Neural progenitor cell (in vitro differentiated cells): ENCODE measurements around the gene MAGI1. TPM values are rescaled to one million over a fixed set of nuclear protein-coding genes. Genes with fewer than 3 reads are reported as not detected.
A peak's percentile ranks its signal among the peaks of the same experiment; 100 is the strongest.

Experiments
- DNase-seq: peaks from one replicate; pipeline ENCODE4 v3.0.0-alpha.2; 2016; ENCODE audit warnings: low spot score
- H2AFZ ChIP-seq: fragments of 200-600 bp; sonication (generic); replicated peaks from 2 replicates; pipeline ENCODE4 v1.6.1; 2016; ENCODE audit warnings: antibody characterized with exemption
- H3F3A ChIP-seq: fragments of 200-600 bp; sonication (generic); 2 replicates; pipeline ENCODE4 v1.6.1; 2016; ENCODE audit warnings: antibody characterized with exemption, low read depth
- H3K27ac ChIP-seq: fragments of 200-600 bp; sonication (generic); 2 replicates; pipeline ENCODE4 v1.5.1; 2016; ENCODE audit warnings: mild to moderate bottlenecking
- H3K27me3 ChIP-seq: fragments of 200-600 bp; sonication (generic); 2 replicates; pipeline ENCODE4 v1.6.1; 2016; ENCODE audit warnings: mild to moderate bottlenecking, moderate library complexity
- H3K36me3 ChIP-seq: fragments of 200-600 bp; sonication (generic); 2 replicates; pipeline ENCODE4 v1.5.1; 2016
- H3K4me1 ChIP-seq: fragments of 200-600 bp; sonication (generic); 2 replicates; pipeline ENCODE4 v1.6.1; 2016; ENCODE audit warnings: mixed run types
- H3K4me2 ChIP-seq: fragments of 200-600 bp; sonication (generic); 2 replicates; pipeline ENCODE4 v1.6.1; 2016
- H3K4me3 ChIP-seq: fragments of 200-600 bp; sonication (generic); 2 replicates; pipeline ENCODE4 v1.5.1; 2016
- H3K79me2 ChIP-seq: fragments of 200-600 bp; sonication (generic); 2 replicates; pipeline ENCODE4 v1.6.1; 2016; ENCODE audit warnings: low read depth
- H3K9ac ChIP-seq: fragments of 200-600 bp; sonication (generic); 2 replicates; pipeline ENCODE4 v1.6.1; 2016
- H3K9me3 ChIP-seq: fragments of 200-600 bp; sonication (generic); 2 replicates; pipeline ENCODE4 v1.5.1; 2016; ENCODE audit warnings: low read depth
- H4K20me1 ChIP-seq: fragments of 200-600 bp; sonication (generic); 2 replicates; pipeline ENCODE4 v1.6.1; 2016; ENCODE audit warnings: low read depth
- H3K27ac Mint-ChIP-seq: 3 replicates; pipeline ENCODE4 v1.8.0; 2021; ENCODE audit warnings: mixed read lengths
- H3K27me3 Mint-ChIP-seq: 2 replicates; pipeline ENCODE4 v1.8.0; 2022; ENCODE audit warnings: low read depth, mild to moderate bottlenecking, inconsistent platforms, moderate library complexity, mixed read lengths; ENCODE audit not compliant: insufficient read depth
- H3K36me3 Mint-ChIP-seq: 3 replicates; pipeline ENCODE4 v1.8.0; 2021; ENCODE audit warnings: mixed read lengths
- H3K4me1 Mint-ChIP-seq: 3 replicates; pipeline ENCODE4 v1.8.0; 2021; ENCODE audit warnings: mixed read lengths
- H3K4me3 Mint-ChIP-seq: 3 replicates; pipeline ENCODE4 v1.8.0; 2021; ENCODE audit warnings: mild to moderate bottlenecking, moderate library complexity, mixed read lengths
- H3K9me3 Mint-ChIP-seq: 3 replicates; pipeline ENCODE4 v1.8.0; 2020; ENCODE audit warnings: mixed read lengths
- EZH2 ChIP-seq: fragments of 200-600 bp; sonication (generic); IDR thresholded peaks from 2 replicates; pipeline ENCODE4 v1.6.1; 2017; ENCODE audit warnings: antibody characterized with exemption, mild to moderate bottlenecking, moderate library complexity
- EZH2phosphoT487 ChIP-seq: fragments of 200-600 bp; sonication (generic); IDR thresholded peaks from 2 replicates; pipeline ENCODE4 v1.6.1; 2017; ENCODE audit warnings: antibody characterized with exemption
- total RNA-seq: library from RNA; depleted of rRNA; stranded (reverse); fragments of >200 nt; gene quantifications from 2 replicates; pipeline ENCODE4 v1.2.3, GENCODE V29; 2015; ENCODE audit warnings: low replicate concordance
- TF ChIP-seq, protein P1 (sequence below): fragments of 200-600 bp; sonication (generic); IDR thresholded peaks from 2 replicates; pipeline ENCODE4 v1.5.1; 2017; ENCODE audit warnings: antibody characterized with exemption, mild to moderate bottlenecking

MAGI1 gene
- total RNA-seq, 1 donor from 2014 or later: 40.6 TPM

DNA sequence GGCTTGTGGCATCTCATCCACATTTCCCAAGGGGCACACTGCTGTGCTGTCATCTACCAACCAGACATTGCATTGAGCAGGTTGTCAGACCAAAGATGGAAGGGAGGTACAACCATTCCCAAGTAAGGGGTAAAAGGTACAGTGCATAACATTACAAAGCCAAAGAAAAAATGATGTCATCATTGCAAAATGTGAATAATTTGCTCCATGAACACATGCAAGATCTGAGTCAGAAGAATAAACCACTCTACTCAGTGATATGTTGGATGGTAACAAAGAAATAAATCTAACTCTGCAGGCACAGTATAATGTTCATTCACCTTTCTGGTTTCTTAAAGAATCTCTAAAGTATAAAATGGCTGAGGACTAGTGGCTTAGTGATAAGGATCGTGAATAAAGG, 202.7 kb downstream of the MAGI1 start:
- H3K27ac ChIP-seq: no peak overlapping the region
- no peaks in the 10 kb centered on the region for H3K27me3 Mint-ChIP-seq
- no peak overlapping the region for H3K4me3 Mint-ChIP-seq
- H3K9me3 ChIP-seq: no peaks in the 10 kb centered on the region
- TF ChIP-seq, protein P1, sequence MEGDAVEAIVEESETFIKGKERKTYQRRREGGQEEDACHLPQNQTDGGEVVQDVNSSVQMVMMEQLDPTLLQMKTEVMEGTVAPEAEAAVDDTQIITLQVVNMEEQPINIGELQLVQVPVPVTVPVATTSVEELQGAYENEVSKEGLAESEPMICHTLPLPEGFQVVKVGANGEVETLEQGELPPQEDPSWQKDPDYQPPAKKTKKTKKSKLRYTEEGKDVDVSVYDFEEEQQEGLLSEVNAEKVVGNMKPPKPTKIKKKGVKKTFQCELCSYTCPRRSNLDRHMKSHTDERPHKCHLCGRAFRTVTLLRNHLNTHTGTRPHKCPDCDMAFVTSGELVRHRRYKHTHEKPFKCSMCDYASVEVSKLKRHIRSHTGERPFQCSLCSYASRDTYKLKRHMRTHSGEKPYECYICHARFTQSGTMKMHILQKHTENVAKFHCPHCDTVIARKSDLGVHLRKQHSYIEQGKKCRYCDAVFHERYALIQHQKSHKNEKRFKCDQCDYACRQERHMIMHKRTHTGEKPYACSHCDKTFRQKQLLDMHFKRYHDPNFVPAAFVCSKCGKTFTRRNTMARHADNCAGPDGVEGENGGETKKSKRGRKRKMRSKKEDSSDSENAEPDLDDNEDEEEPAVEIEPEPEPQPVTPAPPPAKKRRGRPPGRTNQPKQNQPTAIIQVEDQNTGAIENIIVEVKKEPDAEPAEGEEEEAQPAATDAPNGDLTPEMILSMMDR: no peak
- TF ChIP-seq EZH2phosphoT487: no peak
- TF ChIP-seq EZH2: no peak
- peaks cover 18% of the 10 kb centered on the region for H3K4me1 Mint-ChIP-seq
- no peak overlapping the region for H3K4me3 ChIP-seq
- H3K79me2 ChIP-seq: peaks cover 4% of the 10 kb centered on the region
- no peaks in the 10 kb centered on the region for H4K20me1 ChIP-seq
- peaks cover 2% of the 10 kb centered on the region for H3K36me3 Mint-ChIP-seq
- H3K9me3 Mint-ChIP-seq: no peaks in the 10 kb centered on the region
- H3K4me1 ChIP-seq: peaks cover 22% of the 10 kb centered on the region
- DNase-seq: no peak
- no peak overlapping the region for H3K27ac Mint-ChIP-seq
- H3K9ac ChIP-seq: no peak overlapping the region
- no peaks in the 10 kb centered on the region for H3F3A ChIP-seq
- H3K36me3 ChIP-seq: no peaks in the 10 kb centered on the region
- H2AFZ ChIP-seq: no peak overlapping the region
- H3K27me3 ChIP-seq: no peaks in the 10 kb centered on the region
- H3K4me2 ChIP-seq: no peak overlapping the region

DNA sequence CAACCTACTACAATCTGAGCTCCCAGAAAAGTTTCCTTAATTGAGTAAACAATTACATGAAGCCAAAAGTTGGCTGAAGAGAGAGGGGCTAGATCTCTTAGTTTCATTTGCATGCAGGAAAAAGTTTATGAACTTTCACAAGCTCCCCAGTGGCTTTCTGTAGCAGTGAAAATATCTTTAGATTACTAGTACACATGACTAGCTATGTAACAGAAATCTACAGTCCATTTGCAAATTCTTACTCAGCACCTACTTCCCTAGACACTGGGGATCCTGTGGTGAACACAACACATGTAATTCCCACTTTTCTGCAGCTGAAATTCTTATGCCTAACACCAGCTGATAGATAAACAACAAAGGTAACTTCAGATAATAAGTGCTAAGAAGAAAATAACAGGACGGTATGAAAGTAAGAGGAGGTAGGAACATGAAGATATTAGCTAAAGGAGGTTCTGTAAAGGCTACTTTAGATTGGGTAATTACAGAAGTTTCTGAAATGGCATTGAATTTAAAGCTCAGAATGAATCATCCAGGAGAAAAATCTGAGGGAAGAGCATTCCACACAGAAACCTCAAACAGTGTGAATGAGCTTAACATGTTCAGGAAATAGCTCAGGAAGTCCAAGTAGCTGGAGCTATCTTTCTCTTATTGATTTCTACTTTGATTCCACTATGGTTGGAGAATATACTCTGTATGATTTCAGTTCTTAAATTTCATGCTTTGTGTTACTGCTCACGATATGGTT, 204.8 kb downstream of the MAGI1 start:
- Histone ChIP-seq H3K36me3 (no peaks in the 10 kb centered on the region), H3K9ac (no peak overlapping the region), H3K9me3 (no peaks in the 10 kb centered on the region), H4K20me1 (no peaks in the 10 kb centered on the region), H3K27me3 (no peaks in the 10 kb centered on the region), H3K4me2 (no peak overlapping the region), H3F3A (no peaks in the 10 kb centered on the region), H3K4me3 (no peak overlapping the region), H3K4me1 (peaks cover 26% of the 10 kb centered on the region), H3K79me2 (peaks cover 4% of the 10 kb centered on the region), H3K27ac (no peak overlapping the region), H2AFZ (no peak overlapping the region)
- TF ChIP-seq EZH2: no peak
- TF ChIP-seq, protein P1: no peak
- no peak for TF ChIP-seq EZH2phosphoT487
- no peak for DNase-seq
- H3K27ac Mint-ChIP-seq: no peak overlapping the region
- H3K9me3 Mint-ChIP-seq: no peaks in the 10 kb centered on the region
- H3K27me3 Mint-ChIP-seq: no peaks in the 10 kb centered on the region
- peaks cover 2% of the 10 kb centered on the region for H3K36me3 Mint-ChIP-seq
- H3K4me1 Mint-ChIP-seq: peaks cover 18% of the 10 kb centered on the region
- H3K4me3 Mint-ChIP-seq: no peak overlapping the region

DNA sequence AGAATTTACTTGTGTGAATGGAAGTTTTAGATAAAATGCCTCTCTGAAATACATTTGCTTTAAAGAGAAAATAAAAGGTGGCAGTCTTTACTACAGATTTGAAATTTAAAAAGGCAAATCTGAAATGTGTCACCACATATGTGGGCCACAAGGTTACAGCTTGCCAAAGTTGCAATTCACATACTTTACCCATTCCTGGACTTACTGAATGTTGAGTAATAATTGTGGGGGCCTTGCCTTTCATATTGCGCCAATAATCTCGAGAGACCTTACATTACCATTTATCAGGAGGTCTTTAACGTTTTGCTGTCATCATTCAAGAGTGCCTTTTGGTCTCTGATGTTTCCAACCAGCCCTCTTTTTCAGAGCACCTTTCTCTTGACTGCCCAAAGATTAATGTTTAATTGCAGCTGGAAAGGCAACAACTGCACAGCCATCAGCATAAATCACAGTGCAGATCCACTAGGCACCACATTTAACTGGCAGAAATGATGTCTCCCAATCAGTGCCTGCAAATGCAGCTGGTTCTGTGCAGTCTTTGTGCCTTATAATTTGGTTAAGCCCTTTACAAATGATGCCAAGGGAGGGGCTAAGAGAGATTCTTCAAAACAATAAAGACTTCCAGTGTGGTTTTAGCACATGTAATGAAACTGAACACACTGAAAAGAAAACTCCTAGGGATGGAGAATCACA, 206.8 kb downstream of the MAGI1 start:
- Histone ChIP-seq H3K36me3 (no peaks in the 10 kb centered on the region), H3K4me3 (no peak overlapping the region), H3F3A (no peaks in the 10 kb centered on the region), H3K9me3 (no peaks in the 10 kb centered on the region), H3K9ac (no peak overlapping the region), H3K79me2 (peaks cover 4% of the 10 kb centered on the region), H4K20me1 (no peaks in the 10 kb centered on the region), H3K27me3 (no peaks in the 10 kb centered on the region), H3K4me1 (peaks cover 26% of the 10 kb centered on the region), H2AFZ (no peak overlapping the region), H3K4me2 (peak overlapping the region; percentile 51), H3K27ac (peak overlapping the region; percentile 16)
- no peaks in the 10 kb centered on the region for H3K36me3 Mint-ChIP-seq
- H3K4me1 Mint-ChIP-seq: peaks cover 18% of the 10 kb centered on the region
- H3K27ac Mint-ChIP-seq: no peak overlapping the region
- no peaks in the 10 kb centered on the region for H3K27me3 Mint-ChIP-seq
- peak; percentile 34 for DNase-seq
- H3K9me3 Mint-ChIP-seq: no peaks in the 10 kb centered on the region
- TF ChIP-seq, protein P1: no peak
- TF ChIP-seq EZH2 (no peak), EZH2phosphoT487 (no peak)
- H3K4me3 Mint-ChIP-seq: peak overlapping the region; percentile 22
